ENCODE results near the gene CFAP210. TPM values are rescaled to one million over a fixed set of nuclear protein-coding genes. Genes with fewer than 3 reads are reported as not detected.
A peak's percentile ranks its signal among the peaks of the same experiment; 100 is the strongest.

The CFAP210 gene
- total and polyA plus RNA-seq, 9 of the 15 experiments (the other 6 are each of a cell fraction or from before 2014, with no cell fraction given): 0.75 to 3.6 (median 1.3) TPM

GRCh38 chr2:169663247-169663646 lies 31.0 kb downstream of the CFAP210 start:
- TF ChIP-seq ZNF121 (CRISPR knock-in tag; conservative IDR thresholded peaks at IDR 0.05) (peak; percentile 99), BCOR (IDR thresholded peaks at IDR 0.05) (peak; percentile 68), ARNT (IDR thresholded peaks at IDR 0.05) (0 out of 4 replicates have a peak, but pooled peaks of 1 of the 2 experiments have one; percentile 7), SFPQ (IDR thresholded peaks at IDR 0.05; ENCODE audit: low read depth, low read length) (no peak), RBM25 (IDR thresholded peaks at IDR 0.05; ENCODE audit: low read depth, low read length, severe bottlenecking) (peak; percentile 84)
- ATAC-seq (no peak), FAIRE-seq (no peak), DNase-seq (ENCODE audit: extremely low read depth in 1 of 4, low spot score in 3 of 4) (no peak)
- Histone ChIP-seq H3K36me3 (ENCODE audit: control insufficient read depth, insufficient read depth, low read length) (no peaks in the 10 kb centered on the region), H4K20me1 (replicated peaks; ENCODE audit: control insufficient read depth, insufficient read depth, low read length) (no peaks in the 10 kb centered on the region), H2AFZ (ENCODE audit: low read depth, low read length) (0 out of 2 replicates have a peak overlapping the region, but pooled peaks have one; percentile 0), H3K4me3 (no peak overlapping the region), H3K4me1 (replicated peaks in 1 of 2; ENCODE audit: control insufficient read depth in 2 of 2, insufficient read depth in 2 of 2, low read length in 2 of 2) (peaks cover 10 to 62% of the 10 kb centered on the region in 2 experiments), H3K4me2 (ENCODE audit: insufficient read depth, low read length) (peak overlapping the region; percentile 57; the same call in 1 of the 2 replicates), H3K9me3 (replicated peaks; ENCODE audit: control insufficient read depth, insufficient read depth, low read depth, low read length) (no peaks in the 10 kb centered on the region), H3K9ac (ENCODE audit: insufficient read depth in 1 of 2, low read depth in 2 of 2, low read length in 2 of 2) (peak overlapping the region in 1 of 2 experiments; percentile 46; a peak in 1 of 4 replicates), H3K79me2 (ENCODE audit: control insufficient read depth, insufficient read depth, low read length) (no peaks in the 10 kb centered on the region), H3K27ac (ENCODE audit: extremely low read depth, low read depth, low read length) (peak overlapping the region; percentile 53; the same call in 2 of the 3 replicates), H3K27me3 (ENCODE audit: control insufficient read depth in 2 of 2, insufficient read depth in 2 of 2, low read length in 2 of 2) (no peaks in the 10 kb centered on the region), H3K9me1 (ENCODE audit: control insufficient read depth, insufficient read depth, low read length) (no peaks in the 10 kb centered on the region)
- in situ Hi-C loops (cut with MboI): no loop called here
- no TSS peak for BruUV-seq (replicated peaks)
- intact Hi-C loops (cut with micrococcal nuclease): loop anchor here (10.0 kb wide), 1 partner anchor 262 kb away; no protein-coding TSS in a partner anchor
- POLR2A ChIA-PET: interaction anchor here (0.9 to 1.2 kb wide), 2 partner anchors 18 to 32 kb away, joined by 3 to 4 read pairs; no protein-coding TSS in a partner anchor
- CTCF ChIA-PET (ENCODE audit: low intra/inter-chr PET ratio): no interaction called here
- WGBS (ENCODE audit: insufficient coverage, low coverage, missing lambda C conversion rate): 72% methylated on average over 3 of the region's 3 CpGs
